K562 (cell line): ENCODE data around the gene ATP1A2. TPM values are rescaled to one million over a fixed set of nuclear protein-coding genes. Genes with fewer than 3 reads are reported as not detected.
A peak's percentile ranks its signal among the peaks of the same experiment; 100 is the strongest.

Experiments used
- ATAC-seq: fragments of 200-7000 bp; cut with Tn5 transposase; 3 replicates; pipeline ENCODE4 v1.9.1; 2020; ENCODE audit warnings: moderate library complexity
- BruUV-seq: library from RNA; stranded (reverse); fragments of 400-500 nt; replicated peaks from 2 replicates; lab custom pipeline; 2021; lab: Mats Ljungman, UMichigan
- CTCF ChIA-PET: fragments of 300-600 bp; formaldehyde crosslinking; extraction: SDS; loops from one replicate; lab custom pipeline; 2021; ENCODE audit warnings: low intra/inter-chr PET ratio; lab: Yijun Ruan, JAX
- POLR2A ChIA-PET: fragments of 300-600, 350-650 bp; sonication (Branson Sonifier 250); formaldehyde crosslinking; extraction: SDS; loops from one replicate; lab custom pipeline; 2021; ENCODE audit warnings: antibody characterized with exemption, inconsistent platforms; lab: Yijun Ruan, JAX
- DNase-seq, 4 experiments: peaks; one replicate each; pipeline versions ENCODE4 v3.0.0 to v3.0.0-alpha.2; 2011 to 2018; ENCODE audit warnings: low spot score in 3 of 4, mixed read lengths in 3 of 4; ENCODE audit errors: extremely low read depth in 1 of 4
- FAIRE-seq: peaks from 2 replicates; lab custom pipeline; 2011; peaks lifted over from hg19 to GRCh38; lab: Jason Lieb, UNC
- H2AFZ ChIP-seq: 2 replicates; pipeline ENCODE4 v1.6.0; 2011; ENCODE audit warnings: low read depth, low read length, control low read depth, inconsistent platforms
- H3K27ac ChIP-seq: fragments of 200-600 bp; 3 replicates; pipeline ENCODE4 v1.8.0; 2011; ENCODE audit warnings: low read depth, mild to moderate bottlenecking, control low read depth, inconsistent platforms, low read length, moderate library complexity, mixed read lengths; ENCODE audit errors: extremely low read depth
- H3K27me3 ChIP-seq, 2 experiments: fragments of 300-600 bp in 1 of 2; 2 replicates in 1 of 2; 3 replicates in 1 of 2; pipeline versions ENCODE4 v1.6.0 to v1.8.0; 2011; ENCODE audit warnings: inconsistent platforms in 2 of 2, low read length in 2 of 2, mild to moderate bottlenecking in 1 of 2, mixed read lengths in 1 of 2, moderate library complexity in 1 of 2; ENCODE audit not compliant: control insufficient read depth in 2 of 2, insufficient read depth in 2 of 2
- H3K36me3 ChIP-seq: fragments of 300-600 bp; 3 replicates; pipeline ENCODE4 v1.8.0; 2011; ENCODE audit warnings: mild to moderate bottlenecking, low read length, inconsistent platforms; ENCODE audit not compliant: control insufficient read depth, insufficient read depth
- H3K4me1 ChIP-seq, 2 experiments: fragments of 200-600 bp in 1 of 2; replicated peaks in 1 of 2; 2 replicates in 1 of 2; 3 replicates in 1 of 2; pipeline versions ENCODE4 v1.5.1 to v1.8.0; 2011; ENCODE audit warnings: inconsistent platforms in 2 of 2, low read length in 2 of 2, mild to moderate bottlenecking in 1 of 2, mixed read lengths in 1 of 2, moderate library complexity in 1 of 2; ENCODE audit not compliant: control insufficient read depth in 2 of 2, insufficient read depth in 2 of 2
- H3K4me2 ChIP-seq: 2 replicates; pipeline ENCODE4 v1.6.1; 2011; ENCODE audit warnings: low read length, control low read depth, inconsistent platforms, mixed read lengths; ENCODE audit not compliant: insufficient read depth
- H3K4me3 ChIP-seq: fragments of 200-600 bp; sonication (generic), shearing (Covaris generic); 2 replicates; pipeline ENCODE4 v1.5.1; 2016; ENCODE audit warnings: control low read depth, inconsistent platforms
- H3K79me2 ChIP-seq: fragments of 200-600 bp; 3 replicates; pipeline ENCODE4 v1.8.0; 2011; ENCODE audit warnings: low read length, inconsistent platforms; ENCODE audit not compliant: control insufficient read depth, insufficient read depth
- H3K9ac ChIP-seq, 2 experiments: 2 replicates each; pipeline versions ENCODE4 v1.6.0 to v1.6.1; 2011; ENCODE audit warnings: low read depth in 2 of 2, low read length in 2 of 2, control low read depth in 1 of 2, inconsistent platforms in 1 of 2, mild to moderate bottlenecking in 1 of 2, mixed read lengths in 1 of 2; ENCODE audit not compliant: insufficient read depth in 1 of 2
- H3K9me1 ChIP-seq: one replicate; pipeline ENCODE4 v1.6.0; 2011; ENCODE audit warnings: inconsistent platforms, mild to moderate bottlenecking, low read length, moderate library complexity; ENCODE audit not compliant: control insufficient read depth, insufficient read depth
- H3K9me3 ChIP-seq: replicated peaks from 2 replicates; pipeline ENCODE4 v1.5.1; 2011; ENCODE audit warnings: low read depth, low read length, inconsistent platforms; ENCODE audit not compliant: control insufficient read depth, insufficient read depth
- H4K20me1 ChIP-seq: replicated peaks from 2 replicates; pipeline ENCODE4 v1.6.1; 2011; ENCODE audit warnings: low read length, inconsistent platforms, mixed read lengths; ENCODE audit not compliant: control insufficient read depth, insufficient read depth
- ATF1 ChIP-seq, 2 experiments: fragments of 450-650 bp in 1 of 2; IDR thresholded peaks; 2 replicates each; pipeline ENCODE4 v1.6.1; 2016; ENCODE audit warnings: missing compliant biosample characterization in 1 of 2, missing genetic modification characterization in 1 of 2
- CBFA2T3 ChIP-seq: fragments of 450-650 bp; IDR thresholded peaks from 2 replicates; pipeline ENCODE4 v1.6.1; 2017
- CBFB ChIP-seq: sonication (generic); formaldehyde crosslinking; IDR thresholded peaks from 2 replicates; pipeline ENCODE4 v1.4.0; 2020; ENCODE audit warnings: mild to moderate bottlenecking, missing genetic modification reagents
- GTF2B ChIP-seq: IDR thresholded peaks from 2 replicates; pipeline ENCODE4 v1.6.1; 2011; ENCODE audit not compliant: insufficient read length; ENCODE audit errors: extremely low read depth
- HDAC3 ChIP-seq: fragments of 450-650 bp; IDR thresholded peaks from 2 replicates; pipeline ENCODE4 v1.6.1; 2018; ENCODE audit warnings: borderline replicate concordance, mild to moderate bottlenecking, moderate library complexity; ENCODE audit not compliant: partially characterized antibody
- HDAC8 ChIP-seq: fragments of 450-650 bp; IDR thresholded peaks from 2 replicates; pipeline ENCODE4 v1.6.1; 2016; ENCODE audit warnings: mild to moderate bottlenecking, missing genetic modification characterization, moderate library complexity, missing compliant biosample characterization
- HEY1 ChIP-seq: fragments of 250-450 bp; sonication (Bioruptor Pico); IDR thresholded peaks from 2 replicates; pipeline ENCODE4 v1.5.0; 2020; ENCODE audit warnings: mild to moderate bottlenecking, moderate library complexity, borderline replicate concordance
- HNRNPL ChIP-seq: fragments of 200-400 bp; formaldehyde crosslinking; IDR thresholded peaks from 2 replicates; pipeline ENCODE4 v1.6.1; 2017; ENCODE audit warnings: low read depth, mild to moderate bottlenecking, low read length
- L3MBTL2 ChIP-seq: fragments of 450-650 bp; IDR thresholded peaks from 2 replicates; pipeline ENCODE4 v1.6.1; 2016; ENCODE audit warnings: mild to moderate bottlenecking, moderate library complexity
- NFE2L1 ChIP-seq: fragments of 450-650 bp; IDR thresholded peaks from 2 replicates; pipeline ENCODE4 v1.6.1; 2016; ENCODE audit warnings: missing genetic modification characterization, low read depth, mild to moderate bottlenecking, missing compliant biosample characterization, moderate library complexity, borderline replicate concordance
- NR2C2 ChIP-seq, 2 experiments: fragments of 200-800 bp in 1 of 2; sonication (Bioruptor generic) in 1 of 2; sonication (generic) in 1 of 2; formaldehyde crosslinking in 1 of 2; IDR thresholded peaks; 2 replicates each; pipeline versions ENCODE4 v1.6.1 to v1.8.0; 2016 to 2022; ENCODE audit warnings: mild to moderate bottlenecking in 1 of 2, missing compliant biosample characterization in 1 of 2, missing genetic modification characterization in 1 of 2, missing genetic modification reagents in 1 of 2
- RBM22 ChIP-seq: fragments of 200-400 bp; formaldehyde crosslinking; IDR thresholded peaks from 2 replicates; pipeline ENCODE4 v1.6.1; 2018; ENCODE audit warnings: low read length, low read depth; ENCODE audit not compliant: poor library complexity, severe bottlenecking
- TAF1 ChIP-seq: IDR thresholded peaks from 2 replicates; pipeline ENCODE4 v1.6.1; 2011; ENCODE audit warnings: mild to moderate bottlenecking, low read length, moderate library complexity; ENCODE audit not compliant: insufficient read depth, control insufficient read depth, severe bottlenecking; ENCODE audit errors: extremely low read depth
- ZC3H8 ChIP-seq: fragments of 450-650 bp; IDR thresholded peaks from 2 replicates; pipeline ENCODE4 v1.6.1; 2017
- ZFP36 ChIP-seq: fragments of 150-350 bp; IDR thresholded peaks from 2 replicates; pipeline ENCODE4 v1.6.1; 2018; ENCODE audit warnings: low read length, low read depth; ENCODE audit not compliant: partially characterized antibody
- WGBS: fragments of 100-300 bp; shearing (Covaris generic); methylation state at CpG from one replicate; pipeline ENCODE4 v1.1.6; 2016; ENCODE audit warnings: low coverage, mixed read lengths; ENCODE audit not compliant: insufficient coverage; ENCODE audit errors: missing lambda C conversion rate; 5-methylcytosine and 5-hydroxymethylcytosine counted together
- in situ Hi-C: fragments of 300-500 bp; cut with MboI; formaldehyde crosslinking; loops from 4 replicates; pipeline ENCODE4 v1.15.0; 2018; ENCODE audit warnings: inconsistent platforms, mixed read lengths
- intact Hi-C: fragments of 100-400 bp; cut with micrococcal nuclease; formaldehyde crosslinking; loops from 2 replicates; pipeline ENCODE4 v1.14.2; 2022
- polyA plus RNA-seq, 8 experiments: library from polyadenylated mRNA; depleted of rRNA in 4 of 8; stranded (reverse) in 5 of 8; unstranded in 3 of 8; fragments of >200 nt; fragmentation: Nextera tagmentation in 2 of 8; fragmentation: Illumina TruSeq in 1 of 8; extraction: Ambion mirVana in 2 of 8; extraction: Trizol in 1 of 8; gene quantifications; 2 replicates each; pipeline versions ENCODE4 v1.2.1 to v1.2.3, GENCODE V29; 2011 to 2014; ENCODE audit warnings: inconsistent platforms in 1 of 8, missing spikeins in 1 of 8
- total RNA-seq, 7 experiments: library from RNA; depleted of rRNA in 6 of 7; stranded (reverse); fragments of >200 nt in 6 of 7; fragmentation: Illumina TruSeq in 2 of 7; extraction: Trizol in 2 of 7; gene quantifications; 2 replicates each; pipeline versions ENCODE4 v1.2.1 to v1.2.3, GENCODE V29; 2011 to 2021; ENCODE audit warnings: low replicate concordance in 1 of 7

The ATP1A2 gene
- total and polyA plus RNA-seq, 9 of the 15 experiments (the other 6 are each of a cell fraction or from before 2014, with no cell fraction given): 0.04 to 0.11 (median 0.09) TPM; not detected in 6

GRCh38 chr1:160099716-160100375 lies 15.7 kb upstream of the ATP1A2 start (continued):
- TF ChIP-seq GTF2B (no peak), CBFA2T3 (no peak), ZC3H8 (no peak), HDAC3 (no peak), HEY1 (no peak), NFE2L1 (tag) (no peak), HDAC8 (tag) (no peak)

- FAIRE-seq: peak; percentile 95
- no peaks in the 10 kb centered on the region for H3K79me2 ChIP-seq
- 39% methylated on average over 9 of the region's 13 CpGs for WGBS
- peak; percentile 87 for TF ChIP-seq L3MBTL2
- no peak for TF ChIP-seq HNRNPL
- no peak for TF ChIP-seq ZFP36
- TF ChIP-seq CBFB (CRISPR knock-in tag): 0 out of 2 replicates have a peak, but pooled peaks have one; percentile 39
- TF ChIP-seq RBM22: no peak
- TF ChIP-seq ATF1 (CRISPR knock-in tag; IDR thresholded peaks at IDR 0.05): no peak
- peak; percentile 83 for TF ChIP-seq ATF1 (tag; IDR thresholded peaks at IDR 0.05)
- no peak for TF ChIP-seq TAF1
- 0 out of 2 replicates have a peak, but pooled peaks have one; percentile 49 for TF ChIP-seq NR2C2 (CRISPR knock-in tag; IDR thresholded peaks at IDR 0.05)
- TF ChIP-seq NR2C2 (tag; IDR thresholded peaks at IDR 0.05): no peak
Observed at GRCh38 chr1:160101037-160101716, 14.4 kb upstream of the ATP1A2 start.

More at GRCh38 chr1:160101037-160101716, 14.4 kb upstream of the ATP1A2 start:
- Histone ChIP-seq H3K27me3 (no peaks in the 10 kb centered on the region), H3K4me1 (peaks cover 18 to 26% of the 10 kb centered on the region in 2 experiments; a peak in 4 of 5 replicates), H4K20me1 (peaks cover 4% of the 10 kb centered on the region; the same call in 1 of the 2 replicates), H3K9me1 (no peaks in the 10 kb centered on the region), H3K4me3 (no peak overlapping the region), H3K9me3 (no peaks in the 10 kb centered on the region), H2AFZ (peak overlapping the region; percentile 99), H3K9ac (no peak overlapping the region), H3K36me3 (no peaks in the 10 kb centered on the region), H3K27ac (no peak overlapping the region; the same call in 2 of the 3 replicates), H3K4me2 (peak overlapping the region; percentile 56)
- BruUV-seq: no TSS peak
- ChIA-PET CTCF (interaction anchor here (0.6 to 2.9 kb wide), 6 partner anchors 63 to 1092 kb away, joined by 3 to 11 read pairs (median 4); no protein-coding TSS in a partner anchor), POLR2A (interaction anchor here (0.6 to 1.1 kb wide), 4 partner anchors 8 to 151 kb away, joined by 3 to 6 read pairs (median 4); no protein-coding TSS in a partner anchor)
- DNase-seq: peak; percentile 86 to 89 (median 88)
- intact Hi-C loops (loop anchor here (1.0 to 2.0 kb wide), 5 partner anchors 62 to 275 kb away; no protein-coding TSS in a partner anchor), in situ Hi-C loops (loop anchor here (10.0 kb wide), 1 partner anchor 274 kb away; no protein-coding TSS in a partner anchor)
- ATAC-seq: peak; percentile 66
